Urothelium cell line (cell line): ENCODE measurements around the gene LAMC2.

ENCODE experiments used
- DNase-seq: peaks from one replicate; pipeline ENCODE4 v3.0.0; 2011; ENCODE audit warnings: low spot score, mixed read lengths
- FAIRE-seq: peaks from 2 replicates; lab custom pipeline; 2011; peaks lifted over from hg19 to GRCh38; lab: Jason Lieb, UNC

Gene LAMC2

DNA sequence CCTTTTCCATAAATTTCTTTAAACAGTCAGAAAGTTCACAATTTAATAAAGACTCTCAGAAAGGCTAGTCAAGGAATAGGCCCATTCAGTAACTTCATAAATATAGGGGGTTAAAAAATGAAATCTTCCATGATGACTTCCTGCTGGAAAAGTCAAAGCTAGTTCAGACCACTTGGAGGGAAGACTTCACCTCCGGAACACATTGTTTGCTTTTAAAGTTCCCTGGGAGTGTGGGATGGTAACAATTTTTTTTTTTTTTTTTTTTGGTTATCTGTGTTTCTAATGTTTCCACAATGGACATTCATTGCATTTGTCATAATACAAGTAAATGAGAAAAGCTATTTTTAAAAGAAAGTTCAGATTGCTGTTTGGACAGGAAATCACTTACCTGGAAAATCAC is 18.4 kb upstream of the LAMC2 start:
- DNase-seq (no peak), FAIRE-seq (no peak)

GRCh38 chr1:183168308-183168707 is 17.8 kb upstream of the LAMC2 start:
- DNase-seq = no peak
- no peak for FAIRE-seq

DNA sequence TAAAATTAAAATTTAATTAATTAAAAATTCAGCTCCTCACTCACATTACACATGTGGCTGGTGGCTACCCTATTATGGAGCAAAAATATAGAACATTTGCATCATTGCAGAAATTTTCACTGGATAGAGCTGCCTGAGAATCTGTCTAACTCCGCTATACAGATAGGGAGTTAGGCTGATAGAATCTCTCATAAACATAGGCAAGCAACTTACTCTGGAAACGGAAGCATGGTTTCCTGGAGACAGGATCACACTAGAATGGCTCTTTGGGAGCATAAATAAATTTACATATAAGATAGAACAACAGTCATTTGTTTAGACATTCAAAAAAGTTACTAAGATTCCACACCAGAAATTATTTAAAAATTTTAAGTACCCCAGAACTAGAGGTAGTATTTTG is 12.2 kb upstream of the LAMC2 start:
- DNase-seq (no peak), FAIRE-seq (no peak)

DNA sequence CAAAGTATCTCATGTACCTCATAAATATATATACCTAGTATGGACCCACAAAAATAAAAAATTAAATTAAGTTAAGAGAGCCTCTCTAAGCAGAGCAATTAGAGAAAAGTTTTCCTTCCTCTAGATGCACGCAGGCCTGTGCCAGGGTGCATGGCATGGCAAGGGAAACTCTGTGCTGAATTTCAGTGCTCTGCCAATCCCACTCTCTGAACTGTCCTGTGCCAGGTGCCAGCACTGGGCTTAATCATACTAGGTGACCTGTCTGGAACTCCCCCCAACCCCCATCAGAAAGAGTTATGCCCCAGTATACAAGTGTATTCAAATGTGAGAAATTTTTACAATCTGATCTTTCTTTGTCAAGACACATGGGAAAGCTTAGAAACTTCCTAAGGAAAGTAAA is 10.4 kb upstream of the LAMC2 start:
- FAIRE-seq (no peak), DNase-seq (no peak)

- FAIRE-seq = no peak
These were observed 7.5 kb upstream of the LAMC2 start for GRCh38 chr1:183178545-183178944.

DNA sequence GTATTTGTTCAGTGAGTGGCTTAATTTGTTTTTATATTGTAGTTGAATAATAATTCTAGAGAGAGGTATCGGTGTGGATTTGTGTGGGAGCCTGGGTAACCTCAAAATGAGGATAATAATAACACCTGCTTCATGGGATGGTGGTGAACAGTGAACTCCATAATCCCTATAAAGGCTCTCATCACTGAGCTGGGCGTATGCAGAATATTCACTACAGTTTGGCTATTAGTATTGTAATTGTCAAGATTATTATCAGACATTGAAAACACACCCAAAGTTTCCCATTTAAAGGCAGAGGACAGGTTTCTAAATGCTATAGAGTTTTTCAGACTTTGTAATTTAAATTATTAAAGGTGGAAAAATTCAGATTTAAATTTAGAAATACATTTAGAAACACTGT is 7.0 kb upstream of the LAMC2 start:
- DNase-seq (no peak), FAIRE-seq (no peak)

More at GRCh38 chr1:183178545-183178944, 7.5 kb upstream of the LAMC2 start:
- no peak for DNase-seq

GRCh38 chr1:183180218-183180617 is 5.8 kb upstream of the LAMC2 start:
- DNase-seq = peak; percentile 36
- no peak for FAIRE-seq

- no peak for FAIRE-seq
- DNase-seq = peak; percentile 73
These were observed 5.4 kb upstream of the LAMC2 start for GRCh38 chr1:183180634-183181056.

GRCh38 chr1:183186841-183187240 is 777 bp downstream of the LAMC2 start:
- FAIRE-seq (peak; percentile 67), DNase-seq (no peak)

- FAIRE-seq = no peak
- no peak for DNase-seq
These were observed 2.2 kb downstream of the LAMC2 start for GRCh38 chr1:183188240-183188639.

DNA sequence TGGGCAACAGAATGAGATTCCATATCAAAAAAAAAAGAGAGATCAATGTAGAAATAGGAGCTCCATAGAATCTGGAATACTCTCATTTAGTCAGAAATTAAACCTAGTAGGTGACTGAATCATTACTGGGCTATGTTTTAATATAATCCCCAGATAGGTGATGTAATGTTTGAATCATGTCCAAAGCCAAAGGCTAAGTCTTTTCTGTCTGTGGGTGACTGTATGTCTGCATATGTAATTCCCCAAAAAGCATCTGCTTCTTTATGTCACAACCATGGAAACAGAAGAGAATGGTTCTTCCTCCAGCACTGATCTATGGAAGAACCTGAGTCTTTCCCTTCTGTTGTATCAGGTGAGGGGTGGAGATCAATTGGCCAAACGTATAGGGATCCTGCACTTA is 5.8 kb downstream of the LAMC2 start:
- no peak for FAIRE-seq

GRCh38 chr1:183193963-183194525 is 8.0 kb downstream of the LAMC2 start:
- no peak for FAIRE-seq
- DNase-seq = no peak

More for the DNA sequence above, 5.8 kb downstream of the LAMC2 start:
- peak; percentile 37 for DNase-seq

DNA sequence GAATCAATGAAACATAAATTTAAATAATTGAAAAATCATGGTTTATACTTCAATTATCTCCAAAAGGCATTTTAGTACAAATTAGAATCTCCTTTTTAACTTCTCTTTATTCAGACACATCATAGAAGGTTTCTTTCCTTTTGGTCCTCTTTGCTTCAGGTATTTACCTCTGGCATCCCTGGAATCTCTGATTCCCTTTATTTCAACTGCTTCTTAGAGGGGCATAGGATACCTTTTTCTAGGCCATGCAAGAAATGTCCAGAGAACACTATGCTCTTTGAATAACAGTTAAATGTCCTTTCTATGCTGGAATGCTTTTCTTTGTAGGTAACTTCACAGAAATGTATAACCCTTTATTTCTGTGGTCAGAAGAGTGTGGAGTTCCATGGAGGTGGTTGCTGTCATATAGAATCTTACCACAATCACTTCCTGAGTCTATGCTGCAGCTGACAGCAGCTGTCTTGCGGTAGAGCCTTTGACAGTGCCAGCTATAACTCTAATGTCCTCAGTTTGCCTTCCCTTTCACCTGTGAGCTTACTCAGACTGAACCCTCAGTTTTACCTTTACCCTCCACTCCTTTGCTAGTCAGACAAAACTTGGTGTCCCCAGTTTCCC is 8.6 kb downstream of the LAMC2 start:
- DNase-seq = peak; percentile 25
- no peak for FAIRE-seq

DNA sequence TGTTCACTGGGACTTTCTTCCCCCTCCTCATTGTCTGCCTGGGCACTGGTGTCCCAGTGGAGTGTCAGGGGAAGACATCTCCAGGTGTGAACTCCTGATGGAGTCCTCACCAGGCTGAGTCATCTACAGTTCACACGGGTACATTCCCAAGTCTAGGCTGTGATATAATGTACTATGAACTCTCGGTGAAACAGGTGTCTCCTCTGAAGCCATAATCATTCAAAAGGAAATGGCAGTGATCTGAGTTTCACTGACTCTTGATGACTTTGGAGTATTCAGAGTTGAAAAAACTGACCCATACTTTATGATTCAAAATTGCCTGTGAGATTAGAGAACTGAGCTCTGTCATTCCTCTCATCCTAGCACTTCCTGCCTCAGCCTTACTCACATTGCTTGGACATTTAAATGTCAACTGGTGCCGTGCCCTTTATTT is 9.1 kb downstream of the LAMC2 start:
- DNase-seq (peak; percentile 49), FAIRE-seq (no peak)

DNA sequence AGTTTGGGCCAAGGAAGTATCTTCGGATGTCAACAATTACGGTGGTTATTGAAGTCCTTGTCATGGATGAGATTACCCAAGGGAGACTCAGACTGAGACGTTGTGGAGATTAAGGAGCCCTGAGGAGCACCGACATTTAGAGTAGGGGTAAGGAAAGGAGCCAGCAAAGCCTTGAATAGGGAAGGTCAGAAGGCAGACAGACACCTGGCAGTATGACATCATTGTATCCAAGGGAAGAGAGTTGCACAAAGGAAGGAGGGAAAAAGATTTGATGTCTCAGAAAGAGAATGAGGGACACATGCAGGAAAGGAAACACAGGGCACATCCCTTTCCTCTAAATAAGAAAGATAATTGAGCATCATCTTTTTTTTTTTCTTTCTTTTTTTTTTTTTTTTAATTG is 11.7 kb downstream of the LAMC2 start:
- FAIRE-seq = no peak
- no peak for DNase-seq

DNA sequence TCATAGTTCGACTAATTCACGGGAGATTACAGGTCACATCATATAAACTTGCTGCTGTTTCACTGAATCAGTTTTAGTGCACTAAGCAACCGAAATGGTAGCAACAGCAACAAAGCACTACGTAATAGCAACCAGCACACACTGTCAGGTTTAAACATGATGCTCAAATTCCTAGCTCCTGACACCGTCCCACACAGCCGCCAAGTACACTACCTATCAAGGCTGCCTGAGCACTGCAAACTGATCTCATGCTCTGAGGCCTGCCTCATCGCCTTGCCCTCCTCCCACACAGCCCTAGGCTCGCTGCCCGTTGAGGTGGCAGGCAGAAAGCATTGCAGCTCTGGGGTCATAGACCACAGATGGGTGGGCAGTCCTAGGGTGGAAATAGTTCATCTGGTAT is 12.4 kb downstream of the LAMC2 start:
- FAIRE-seq (peak; percentile 27), DNase-seq (peak; percentile 17)

- no peak for FAIRE-seq
These were observed 13.2 kb downstream of the LAMC2 start for GRCh38 chr1:183199304-183199703.

GRCh38 chr1:183200451-183200850 is 14.4 kb downstream of the LAMC2 start:
- FAIRE-seq = no peak
- no peak for DNase-seq

More at GRCh38 chr1:183199304-183199703, 13.2 kb downstream of the LAMC2 start:
- DNase-seq = no peak

DNA sequence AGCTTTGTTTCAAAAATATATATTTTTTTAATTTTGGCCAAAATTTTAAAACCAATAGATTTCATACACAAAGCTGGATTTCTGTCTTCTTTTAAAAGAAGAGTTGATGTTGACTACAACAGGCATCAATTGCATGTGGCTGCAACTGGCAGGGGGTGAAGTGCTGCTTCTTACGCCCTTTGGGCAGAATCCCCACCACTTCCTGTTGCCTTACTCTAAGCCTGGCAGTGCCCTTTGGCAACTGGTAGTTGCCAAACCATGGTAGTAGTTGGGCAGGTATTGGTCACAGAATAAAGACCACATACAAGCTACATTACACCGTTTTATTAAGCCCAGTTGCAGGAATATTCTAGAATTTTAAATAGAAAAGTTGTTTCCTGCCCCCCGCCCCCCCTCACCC is 17.0 kb downstream of the LAMC2 start:
- FAIRE-seq = no peak
- no peak for DNase-seq

DNA sequence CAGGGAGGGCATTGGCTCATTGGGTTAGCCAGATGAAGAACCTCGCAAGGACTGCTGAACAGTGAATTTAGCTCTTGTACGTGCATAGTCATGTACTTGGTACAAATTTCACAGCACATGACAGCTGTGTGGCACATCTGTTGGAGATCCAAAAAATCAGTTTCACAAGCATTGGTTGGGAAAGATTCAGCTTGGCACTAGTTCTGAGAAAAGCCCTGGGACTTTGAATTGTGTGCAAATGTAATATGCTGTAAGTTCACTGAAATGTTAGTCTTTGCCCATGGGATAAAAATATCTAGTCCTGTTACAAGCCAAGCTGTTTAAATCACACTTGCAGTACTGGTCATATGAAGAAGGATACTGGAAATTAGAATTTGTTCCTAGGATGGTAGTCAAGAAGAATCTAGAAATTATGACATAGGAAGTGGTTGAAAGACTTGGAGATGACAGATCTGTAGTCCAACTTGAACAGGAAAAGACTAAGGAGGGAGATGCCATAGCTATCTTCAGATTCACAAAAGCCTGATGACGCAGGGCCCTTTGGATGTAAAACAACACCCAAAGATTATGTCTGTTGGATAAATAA is 19.2 kb downstream of the LAMC2 start:
- no peak for DNase-seq
- FAIRE-seq = no peak

DNA sequence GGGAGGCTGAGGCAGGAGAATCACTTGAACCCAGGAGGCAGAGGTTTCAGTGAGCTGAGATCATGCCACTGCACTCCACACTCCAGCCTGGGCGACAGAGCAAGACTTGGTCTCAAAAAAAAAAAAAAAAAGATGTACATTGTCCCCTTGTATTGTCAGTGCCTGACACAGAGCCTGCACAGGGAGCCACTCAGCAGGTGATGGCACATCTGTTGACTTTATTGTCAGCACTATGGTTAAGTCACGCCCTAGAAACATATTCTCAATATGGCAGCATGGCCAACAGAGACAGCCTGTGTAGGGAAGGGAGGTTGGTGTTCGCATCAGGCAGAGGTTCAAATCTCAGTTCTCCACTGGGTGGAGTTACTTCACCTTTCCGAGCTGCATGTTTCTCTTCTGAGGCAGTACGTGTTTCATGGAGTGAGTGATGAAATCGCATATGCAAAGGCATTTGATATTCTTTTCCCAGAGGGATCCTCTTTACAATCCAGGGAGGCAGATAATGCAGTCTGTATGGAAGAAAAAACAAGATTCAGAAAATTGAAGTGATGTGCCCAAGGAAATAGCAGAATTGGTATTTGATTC is 20.6 kb downstream of the LAMC2 start:
- FAIRE-seq (no peak), DNase-seq (no peak)

DNA sequence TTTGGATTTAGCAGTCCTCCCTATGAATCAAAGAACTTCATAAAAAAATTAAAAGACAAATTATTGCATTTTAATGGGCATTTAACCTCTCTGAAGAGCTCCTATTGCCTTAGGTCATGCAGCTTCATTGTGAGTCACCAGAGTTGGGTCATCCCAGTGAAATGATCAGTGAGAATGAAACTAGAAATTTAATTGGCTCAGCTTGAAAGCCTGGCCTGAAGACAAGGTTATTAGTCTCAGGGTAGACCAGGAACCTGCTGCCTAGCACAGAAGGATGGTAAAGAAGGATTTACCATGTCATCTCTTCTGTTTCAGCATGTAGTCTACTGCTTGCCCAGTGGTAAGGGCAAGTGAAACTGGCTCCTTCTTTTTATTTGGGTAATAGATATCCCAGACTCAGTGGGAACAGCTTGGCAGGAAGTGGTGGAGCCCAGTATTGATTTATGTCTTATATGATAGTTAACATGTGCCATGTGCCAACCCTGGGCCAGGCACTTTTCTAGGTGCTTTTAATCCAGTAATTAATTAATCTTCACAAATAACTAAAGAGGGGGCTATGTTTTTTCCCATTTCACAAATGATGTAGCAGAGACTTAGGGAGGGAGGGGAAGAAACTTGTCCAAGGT is 23.6 kb downstream of the LAMC2 start:
- DNase-seq = peak; percentile 51
- no peak for FAIRE-seq
